Breast epithelium (tissue), 3 donors: ENCODE data around the gene USP33.

Experiments
- CTCF ChIP-seq, 3 donors: fragments of 450-650 bp; IDR thresholded peaks; one replicate each; pipeline ENCODE4 v1.5.1; 2016 to 2017; ENCODE audit warnings: antibody characterized with exemption in 3 of 3, mild to moderate bottlenecking in 3 of 3, moderate library complexity in 3 of 3
- POLR2A ChIP-seq: fragments of 450-650 bp; IDR thresholded peaks from one replicate; pipeline ENCODE4 v1.6.1; 2016; ENCODE audit warnings: antibody characterized with exemption, mild to moderate bottlenecking, moderate library complexity
- POLR2AphosphoS5 ChIP-seq, 3 donors: sonication (generic); formaldehyde crosslinking; IDR thresholded peaks; one replicate each; pipeline ENCODE4 v1.6.1; 2017; ENCODE audit warnings: antibody characterized with exemption in 3 of 3

DNA sequence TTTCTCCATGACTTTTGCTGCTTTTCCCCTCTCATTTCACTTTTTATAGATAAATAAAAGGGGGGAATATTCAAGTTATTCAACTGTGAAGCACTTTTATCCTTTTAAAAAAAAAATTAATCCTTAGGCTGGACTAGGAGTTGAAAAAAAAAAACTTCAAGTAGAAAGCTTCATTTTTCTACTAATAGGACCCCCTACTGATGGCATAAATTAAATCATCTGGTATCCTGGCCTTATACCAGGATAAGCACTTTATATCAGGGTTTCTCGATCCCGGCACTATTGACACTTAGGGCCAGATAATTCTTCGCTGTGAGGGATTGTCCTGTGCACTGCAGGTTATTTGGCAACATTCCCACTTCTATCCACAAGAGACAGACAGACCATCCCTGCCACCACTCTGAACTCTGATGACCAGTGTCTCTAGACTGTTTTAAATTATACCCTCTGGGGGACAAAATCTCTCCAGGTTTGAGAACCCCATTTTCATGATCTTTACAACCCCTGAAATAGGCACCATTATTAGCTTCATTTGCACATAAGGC, 17.6 kb downstream of the USP33 start:
- no peak for TF ChIP-seq POLR2A
- TF ChIP-seq CTCF (IDR thresholded peaks at IDR 0.05), result no peak
- no peak for TF ChIP-seq POLR2AphosphoS5 (IDR thresholded peaks at IDR 0.05)
